HL-60 (cell line): Measurements from ENCODE around the gene GRM2.
"Not testable (repeated sequence)": the region's sequence is repeated elsewhere in the genome, so short reads cannot be mapped to it uniquely, and the experiment has no call there.

Source experiments
- DNase-seq, 2 experiments: peaks; one replicate each; pipeline ENCODE4 v3.0.0-alpha.2; 2010 to 2020; ENCODE audit warnings: low read depth in 1 of 2, low spot score in 1 of 2
- H3K27ac ChIP-seq: fragments of 250-450 bp; sonication (Bioruptor Pico); replicated peaks from 2 replicates; pipeline ENCODE4 v1.5.1; 2020; ENCODE audit warnings: mild to moderate bottlenecking, moderate library complexity
- H3K27me3 ChIP-seq: fragments of 250-450 bp; sonication (Bioruptor Pico); 2 replicates; pipeline ENCODE4 v1.5.1; 2021; ENCODE audit warnings: mild to moderate bottlenecking, moderate library complexity; ENCODE audit not compliant: insufficient read depth, poor library complexity, severe bottlenecking
- H3K4me3 ChIP-seq: replicated peaks from 2 replicates; pipeline ENCODE4 v1.5.1; 2011; ENCODE audit warnings: mild to moderate bottlenecking, control low read depth, low read length; ENCODE audit not compliant: insufficient read depth
- CTCF ChIP-seq: IDR thresholded peaks from one replicate; pipeline ENCODE4 v1.5.1; 2011; ENCODE audit warnings: low read length, control low read depth, inconsistent platforms; ENCODE audit not compliant: insufficient read depth
- GABPA ChIP-seq: IDR thresholded peaks from 2 replicates; pipeline ENCODE4 v1.6.1; 2012; ENCODE audit warnings: low read depth
- POLR2AphosphoS5 ChIP-seq: IDR thresholded peaks from 2 replicates; pipeline ENCODE4 v1.6.1; 2012; ENCODE audit warnings: low read depth
- REST ChIP-seq: IDR thresholded peaks from 2 replicates; pipeline ENCODE4 v1.6.1; 2012; ENCODE audit warnings: low read depth; ENCODE audit not compliant: insufficient replicate concordance
- SPI1 ChIP-seq: IDR thresholded peaks from 2 replicates; pipeline ENCODE4 v1.6.1; 2012; ENCODE audit warnings: low read depth, mild to moderate bottlenecking, borderline replicate concordance

GRM2 gene

GRCh38 chr3:51735950-51736349 lies 29.1 kb downstream of the GRM2 start:
- TF ChIP-seq CTCF: no peak
- TF ChIP-seq GABPA: no peak
- no peak for TF ChIP-seq SPI1
- no peak for TF ChIP-seq POLR2AphosphoS5
- no peak for TF ChIP-seq REST
- no peaks in the 10 kb centered on the region for H3K27me3 ChIP-seq
- H3K27ac ChIP-seq: no peak overlapping the region
- no peak for DNase-seq
- no peak overlapping the region for H3K4me3 ChIP-seq

- no peak overlapping the region for H3K4me3 ChIP-seq
- H3K27me3 ChIP-seq: no peaks in the 10 kb centered on the region
- TF ChIP-seq POLR2AphosphoS5 (no peak), REST (no peak), GABPA (no peak), SPI1 (peak; percentile 61), CTCF (no peak)
- H3K27ac ChIP-seq: no peak overlapping the region
- DNase-seq: no peak
These were observed 32.2 kb downstream of the GRM2 start for GRCh38 chr3:51739110-51739509.

GRCh38 chr3:51742320-51742719 lies 35.5 kb downstream of the GRM2 start:
- not testable (repeated sequence) for DNase-seq, H3K27ac ChIP-seq, H3K4me3 ChIP-seq, H3K27me3 ChIP-seq

- peak; percentile 68; the same call in 1 of the 2 replicates for TF ChIP-seq SPI1
- DNase-seq: peak; percentile 28 to 86
- H3K27me3 ChIP-seq, H3K4me3 ChIP-seq: not testable (repeated sequence)
- peak overlapping the region; percentile 34 for H3K27ac ChIP-seq
These were observed 36.1 kb downstream of the GRM2 start for GRCh38 chr3:51742978-51743377.

GRCh38 chr3:51747840-51748239 lies 41.0 kb downstream of the GRM2 start:
- no peak overlapping the region for H3K27ac ChIP-seq
- H3K27me3 ChIP-seq: no peaks in the 10 kb centered on the region
- H3K4me3 ChIP-seq: no peak overlapping the region
- TF ChIP-seq SPI1 (no peak), CTCF (no peak), GABPA (no peak), POLR2AphosphoS5 (no peak), REST (no peak)
- DNase-seq: no peak
